Epithelial cell of esophagus (primary cell): ENCODE data around the gene KCNC4.

Experiments used
- DNase-seq: peaks from one replicate; pipeline ENCODE4 v3.0.0; 2010; ENCODE audit warnings: low read depth
- H3K4me3 ChIP-seq: 2 replicates; pipeline ENCODE4 v1.5.1; 2011; ENCODE audit warnings: mild to moderate bottlenecking, low read length, control low read depth
- CTCF ChIP-seq: IDR thresholded peaks from 2 replicates; pipeline ENCODE4 v1.5.1; 2011; ENCODE audit warnings: low read depth, mild to moderate bottlenecking, low read length, control low read depth, inconsistent platforms; ENCODE audit not compliant: insufficient read depth; ENCODE audit errors: missing control alignments

Gene KCNC4

DNA sequence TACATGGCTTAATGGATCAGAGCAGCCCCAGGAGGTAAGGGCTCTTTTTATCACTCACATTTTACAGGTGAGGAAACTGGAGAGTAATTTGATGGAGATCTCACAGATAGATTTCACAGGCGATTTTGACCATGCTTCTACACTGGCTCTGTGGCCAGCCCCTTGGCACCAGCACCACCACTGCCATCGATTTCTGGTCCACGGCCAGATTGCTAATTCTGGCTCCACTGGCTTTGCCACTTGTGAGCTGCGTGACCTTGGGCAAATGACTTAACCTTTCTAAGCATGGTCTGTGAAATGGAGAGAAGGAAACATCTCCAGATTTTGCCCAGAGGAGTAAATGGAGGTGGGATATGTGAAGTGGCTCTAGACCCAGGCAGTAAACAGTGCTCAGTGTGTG lies 32.6 kb downstream of the KCNC4 start:
- no peak for TF ChIP-seq CTCF
- no peak overlapping the region for H3K4me3 ChIP-seq
- no peak for DNase-seq

- DNase-seq, result no peak
- no peak overlapping the region for H3K4me3 ChIP-seq
- TF ChIP-seq CTCF, result no peak
These were observed 33.0 kb downstream of the KCNC4 start for GRCh38 chr1:110243146-110243545.

- H3K4me3 ChIP-seq, result no peak overlapping the region
- peak; percentile 72 for DNase-seq
These were observed 33.5 kb downstream of the KCNC4 start for GRCh38 chr1:110243574-110243973.

DNA sequence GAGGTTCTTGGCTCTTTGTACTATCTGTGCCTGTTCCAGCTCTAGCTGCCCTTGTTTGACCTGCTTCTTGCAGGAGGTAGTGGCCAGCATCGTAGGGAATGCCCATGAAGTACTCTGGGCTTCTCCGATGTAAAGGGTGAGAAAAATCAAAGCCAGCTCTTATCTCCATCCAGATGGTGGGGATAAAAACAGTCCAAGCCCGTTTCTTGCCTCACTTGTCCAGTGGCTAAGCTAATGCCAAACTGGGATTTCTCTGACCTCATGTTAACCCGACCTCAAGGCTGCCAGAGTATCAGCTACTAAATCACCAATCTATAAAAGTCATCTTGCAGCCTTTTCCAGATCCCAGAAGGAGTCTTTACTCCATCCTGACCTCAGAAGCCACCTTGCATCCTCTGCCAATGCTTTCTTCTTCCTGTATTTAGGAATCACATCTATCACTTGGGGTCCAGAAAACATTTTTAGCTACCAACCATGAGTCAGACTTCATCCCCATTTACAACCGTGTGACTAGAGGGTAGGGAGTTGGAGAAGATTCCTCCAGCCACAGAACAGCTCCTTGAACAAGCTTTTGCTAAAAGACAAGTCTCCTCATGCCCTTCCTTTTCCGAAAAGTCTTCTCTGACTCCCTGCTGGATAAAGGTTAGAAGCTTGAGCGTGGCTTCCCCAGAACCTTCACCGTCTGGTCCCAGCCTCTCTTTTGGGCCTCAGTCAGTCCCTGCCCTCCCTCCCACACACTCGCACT lies 35.9 kb downstream of the KCNC4 start:
- DNase-seq, result peak; percentile 69

More at GRCh38 chr1:110243574-110243973, 33.5 kb downstream of the KCNC4 start:
- no peak for TF ChIP-seq CTCF

GRCh38 chr1:110248746-110249145 lies 38.6 kb downstream of the KCNC4 start:
- DNase-seq, result no peak
- no peak for TF ChIP-seq CTCF
- H3K4me3 ChIP-seq, result no peak overlapping the region

More for the DNA sequence above, 35.9 kb downstream of the KCNC4 start:
- TF ChIP-seq CTCF, result no peak
- no peak overlapping the region for H3K4me3 ChIP-seq

DNA sequence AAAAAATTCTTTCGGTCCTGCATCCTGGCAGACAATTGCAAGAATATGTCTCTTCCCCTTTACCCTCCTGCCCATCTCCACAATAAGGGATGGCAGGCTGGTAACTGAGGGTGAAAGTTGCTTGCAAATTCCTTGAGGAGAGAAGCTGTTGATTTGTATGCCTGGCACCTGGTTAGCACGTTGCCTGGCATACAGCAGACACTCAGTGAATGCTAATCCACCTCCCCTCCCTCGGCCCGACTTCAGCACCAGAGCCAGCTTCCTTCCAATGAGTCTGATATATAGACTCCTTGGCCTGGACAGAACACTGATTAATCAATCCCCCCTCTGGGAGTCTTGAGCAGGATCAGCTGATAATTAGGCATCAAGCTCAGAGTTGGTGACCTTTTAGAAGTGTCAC lies 39.1 kb downstream of the KCNC4 start:
- no peak overlapping the region for H3K4me3 ChIP-seq
- no peak for DNase-seq
- no peak for TF ChIP-seq CTCF

DNA sequence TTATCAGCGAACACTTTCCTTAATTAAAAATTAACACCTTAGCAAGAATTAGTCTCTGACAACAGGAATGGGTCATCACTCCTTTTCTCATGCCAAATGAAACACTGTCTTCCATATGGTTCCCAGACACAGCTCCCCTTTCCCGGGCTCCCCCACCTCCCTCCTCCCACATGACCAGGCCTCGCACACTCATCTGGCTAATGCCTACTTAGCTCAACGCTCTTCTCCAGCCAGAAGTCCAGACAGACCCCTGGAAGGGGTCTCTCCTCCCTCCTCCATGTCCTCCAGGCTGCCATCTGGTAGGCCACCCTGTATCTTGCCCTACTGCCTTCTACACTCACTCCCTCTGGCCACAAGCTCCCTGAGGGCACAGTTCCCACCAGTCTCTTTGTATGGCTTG lies 39.9 kb downstream of the KCNC4 start:
- DNase-seq, result no peak
- no peak overlapping the region for H3K4me3 ChIP-seq
- no peak for TF ChIP-seq CTCF
